Measurements from ENCODE around the gene ENPEP.

DNA sequence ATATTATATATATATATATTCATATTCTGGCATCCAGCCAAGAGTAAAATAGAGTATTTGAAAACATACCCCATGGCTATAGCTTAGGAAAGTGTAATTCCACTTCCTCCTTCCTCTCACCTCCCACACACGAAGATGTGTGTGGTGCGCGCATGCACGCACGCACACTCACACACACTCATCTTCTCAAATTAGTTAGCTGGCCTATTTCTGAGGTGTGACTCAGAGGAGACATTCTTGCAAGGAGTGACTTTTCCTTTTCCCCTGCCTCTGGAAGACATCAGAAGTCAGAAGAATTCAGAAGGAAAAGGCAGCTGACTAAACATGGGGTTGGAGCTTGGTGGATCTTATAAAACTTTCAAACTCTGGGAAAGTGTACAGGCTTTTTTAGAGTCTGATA is 8.8 kb downstream of the ENPEP start:
- TF ChIP-seq POLR2AphosphoS5 (IDR thresholded peaks at IDR 0.05; ENCODE audit: low read length) (no peak), RCOR1 (conservative IDR thresholded peaks at IDR 0.05; ENCODE audit: low read depth, low read length) (no peak), CTCF (IDR thresholded peaks at IDR 0.05 in 2 of 3, conservative IDR thresholded peaks at IDR 0.05 in 1 of 3; ENCODE audit: control insufficient read depth in 2 of 3, extremely low read depth in 1 of 3, insufficient read depth in 1 of 3, low read depth in 3 of 3, low read length in 3 of 3) (no peak), POLR2A (IDR thresholded peaks at IDR 0.05; ENCODE audit: low read depth, low read length) (no peak), ZNF24 (IDR thresholded peaks at IDR 0.05) (no peak)

Data from GM12878 (cell line).